Activated naive CD8-positive, alpha-beta T cell treated with anti-CD3 and anti-CD28 coated beads, Interleukin-2, amount 50 U/mL, for 24 hours (primary cell): Measurements from ENCODE around the gene ASIC2.

Experiments used
- ATAC-seq: fragments of 150-1000 bp; cut with Tn5 transposase; one replicate; pipeline ENCODE4 v1.10.0; 2021
- DNase-seq: peaks from one replicate; pipeline ENCODE4 v3.0.0; 2021
- H3K27ac Mint-ChIP-seq: one replicate; pipeline ENCODE4 v1.8.0; 2021; ENCODE audit warnings: mild to moderate bottlenecking, mixed read lengths
- H3K27me3 Mint-ChIP-seq: one replicate; pipeline ENCODE4 v1.8.0; 2021; ENCODE audit warnings: mixed read lengths
- H3K36me3 Mint-ChIP-seq: one replicate; pipeline ENCODE4 v1.8.0; 2021; ENCODE audit warnings: low read depth, mixed read lengths
- H3K4me1 Mint-ChIP-seq: one replicate; pipeline ENCODE4 v1.8.0; 2021; ENCODE audit warnings: mixed read lengths
- H3K4me3 Mint-ChIP-seq: one replicate; pipeline ENCODE4 v1.8.0; 2021; ENCODE audit warnings: mild to moderate bottlenecking, moderate library complexity, mixed read lengths
- H3K9me3 Mint-ChIP-seq: one replicate; pipeline ENCODE4 v1.8.0; 2021; ENCODE audit warnings: mixed read lengths

ASIC2 gene

GRCh38 chr17:33292981-33293867, at the start of gene ASIC2:
Gene ASIC2 (minus strand): TSS chr17:33293295.
- DNase-seq (peak; percentile 1), ATAC-seq (no peak)
- H3K4me1 Mint-ChIP-seq: peaks cover 3% of the 10 kb centered on the region
- H3K4me3 Mint-ChIP-seq: no peak within 1 kb of the TSS
- H3K27me3 Mint-ChIP-seq: peaks cover 42% of the 10 kb centered on the region
- no peaks in the 10 kb centered on the region for H3K9me3 Mint-ChIP-seq
- no peaks in the 10 kb centered on the region for H3K36me3 Mint-ChIP-seq
- H3K27ac Mint-ChIP-seq: no peak within 1 kb of the TSS

- Mint-ChIP-seq H3K36me3 (no peaks in the 10 kb centered on the region), H3K27me3 (peaks cover 7% of the 10 kb centered on the region), H3K9me3 (no peaks in the 10 kb centered on the region), H3K4me3 (no peak overlapping the region), H3K4me1 (no peaks in the 10 kb centered on the region), H3K27ac (no peak overlapping the region)
- ATAC-seq (no peak), DNase-seq (no peak)
Measured at GRCh38 chr17:33342025-33342424, 48.9 kb upstream of the ASIC2 start.

GRCh38 chr17:33338242-33338641, 45.1 kb upstream of the ASIC2 start:
- Mint-ChIP-seq H3K4me3 (no peak overlapping the region), H3K4me1 (no peaks in the 10 kb centered on the region), H3K27me3 (peaks cover 5% of the 10 kb centered on the region), H3K27ac (no peak overlapping the region), H3K9me3 (no peaks in the 10 kb centered on the region), H3K36me3 (no peaks in the 10 kb centered on the region)
- ATAC-seq (no peak), DNase-seq (no peak)

- ATAC-seq (no peak), DNase-seq (no peak)
- no peak overlapping the region for H3K27ac Mint-ChIP-seq
- peaks cover 5% of the 10 kb centered on the region for H3K27me3 Mint-ChIP-seq
- no peaks in the 10 kb centered on the region for H3K36me3 Mint-ChIP-seq
- no peaks in the 10 kb centered on the region for H3K9me3 Mint-ChIP-seq
- no peak overlapping the region for H3K4me3 Mint-ChIP-seq
- no peaks in the 10 kb centered on the region for H3K4me1 Mint-ChIP-seq
Measured at GRCh38 chr17:33335491-33336173, 42.5 kb upstream of the ASIC2 start.

- H3K27ac Mint-ChIP-seq: no peak overlapping the region
- peaks cover 5% of the 10 kb centered on the region for H3K27me3 Mint-ChIP-seq
- no peak for ATAC-seq
- no peaks in the 10 kb centered on the region for H3K36me3 Mint-ChIP-seq
- H3K4me1 Mint-ChIP-seq: no peaks in the 10 kb centered on the region
- no peak overlapping the region for H3K4me3 Mint-ChIP-seq
- H3K9me3 Mint-ChIP-seq: no peaks in the 10 kb centered on the region
- DNase-seq: no peak
Measured at GRCh38 chr17:33334703-33335102, 41.6 kb upstream of the ASIC2 start.

GRCh38 chr17:33330877-33331276, 37.8 kb upstream of the ASIC2 start:
- H3K36me3 Mint-ChIP-seq: no peaks in the 10 kb centered on the region
- no peaks in the 10 kb centered on the region for H3K9me3 Mint-ChIP-seq
- no peaks in the 10 kb centered on the region for H3K4me1 Mint-ChIP-seq
- ATAC-seq (no peak), DNase-seq (no peak)
- no peak overlapping the region for H3K4me3 Mint-ChIP-seq
- peaks cover 4% of the 10 kb centered on the region for H3K27me3 Mint-ChIP-seq
- no peak overlapping the region for H3K27ac Mint-ChIP-seq

GRCh38 chr17:33328129-33328528, 35.0 kb upstream of the ASIC2 start:
- H3K4me1 Mint-ChIP-seq: no peaks in the 10 kb centered on the region
- DNase-seq (no peak), ATAC-seq (no peak)
- H3K27ac Mint-ChIP-seq: no peak overlapping the region
- H3K4me3 Mint-ChIP-seq: no peak overlapping the region
- H3K27me3 Mint-ChIP-seq: peaks cover 12% of the 10 kb centered on the region
- no peaks in the 10 kb centered on the region for H3K36me3 Mint-ChIP-seq
- H3K9me3 Mint-ChIP-seq: no peaks in the 10 kb centered on the region

GRCh38 chr17:33324736-33325135, 31.6 kb upstream of the ASIC2 start:
- Mint-ChIP-seq H3K4me3 (no peak overlapping the region), H3K27ac (no peak overlapping the region), H3K27me3 (peaks cover 12% of the 10 kb centered on the region), H3K36me3 (no peaks in the 10 kb centered on the region), H3K4me1 (no peaks in the 10 kb centered on the region), H3K9me3 (no peaks in the 10 kb centered on the region)
- DNase-seq (no peak), ATAC-seq (no peak)

GRCh38 chr17:33322063-33322462, 29.0 kb upstream of the ASIC2 start:
- ATAC-seq (no peak), DNase-seq (no peak)
- H3K4me3 Mint-ChIP-seq: no peak overlapping the region
- no peaks in the 10 kb centered on the region for H3K4me1 Mint-ChIP-seq
- H3K9me3 Mint-ChIP-seq: no peaks in the 10 kb centered on the region
- peaks cover 10% of the 10 kb centered on the region for H3K27me3 Mint-ChIP-seq
- no peak overlapping the region for H3K27ac Mint-ChIP-seq
- no peaks in the 10 kb centered on the region for H3K36me3 Mint-ChIP-seq

GRCh38 chr17:33318241-33318640, 25.1 kb upstream of the ASIC2 start:
- no peak overlapping the region for H3K4me3 Mint-ChIP-seq
- DNase-seq (no peak), ATAC-seq (no peak)
- H3K27me3 Mint-ChIP-seq: peaks cover 2% of the 10 kb centered on the region
- no peaks in the 10 kb centered on the region for H3K36me3 Mint-ChIP-seq
- H3K4me1 Mint-ChIP-seq: peaks cover 4% of the 10 kb centered on the region
- H3K9me3 Mint-ChIP-seq: no peaks in the 10 kb centered on the region
- no peak overlapping the region for H3K27ac Mint-ChIP-seq

- peaks cover 2% of the 10 kb centered on the region for H3K27me3 Mint-ChIP-seq
- DNase-seq (no peak), ATAC-seq (no peak)
- H3K9me3 Mint-ChIP-seq: no peaks in the 10 kb centered on the region
- peaks cover 4% of the 10 kb centered on the region for H3K4me1 Mint-ChIP-seq
- no peaks in the 10 kb centered on the region for H3K36me3 Mint-ChIP-seq
- no peak overlapping the region for H3K27ac Mint-ChIP-seq
- no peak overlapping the region for H3K4me3 Mint-ChIP-seq
Measured at GRCh38 chr17:33316746-33317145, 23.7 kb upstream of the ASIC2 start.

- DNase-seq (no peak), ATAC-seq (no peak)
- H3K27ac Mint-ChIP-seq: no peak overlapping the region
- H3K9me3 Mint-ChIP-seq: no peaks in the 10 kb centered on the region
- peaks cover 4% of the 10 kb centered on the region for H3K4me1 Mint-ChIP-seq
- H3K36me3 Mint-ChIP-seq: no peaks in the 10 kb centered on the region
- H3K4me3 Mint-ChIP-seq: no peak overlapping the region
- H3K27me3 Mint-ChIP-seq: peaks cover 8% of the 10 kb centered on the region
Measured at GRCh38 chr17:33310296-33310695, 17.2 kb upstream of the ASIC2 start.

- DNase-seq: no peak
- peaks cover 8% of the 10 kb centered on the region for H3K27me3 Mint-ChIP-seq
- peaks cover 4% of the 10 kb centered on the region for H3K9me3 Mint-ChIP-seq
- no peak for ATAC-seq
- H3K27ac Mint-ChIP-seq: no peak overlapping the region
- no peak overlapping the region for H3K4me3 Mint-ChIP-seq
- H3K36me3 Mint-ChIP-seq: peaks cover 2% of the 10 kb centered on the region
- H3K4me1 Mint-ChIP-seq: peaks cover 7% of the 10 kb centered on the region
Measured at GRCh38 chr17:33303254-33303653, 10.2 kb upstream of the ASIC2 start.

- DNase-seq (no peak), ATAC-seq (no peak)
- Mint-ChIP-seq H3K27ac (no peak overlapping the region), H3K9me3 (peaks cover 4% of the 10 kb centered on the region), H3K27me3 (peaks cover 8% of the 10 kb centered on the region), H3K4me3 (no peak overlapping the region), H3K4me1 (peaks cover 7% of the 10 kb centered on the region), H3K36me3 (peaks cover 2% of the 10 kb centered on the region)
Measured at GRCh38 chr17:33302394-33302793, 9.3 kb upstream of the ASIC2 start.

GRCh38 chr17:33300241-33300640, 7.1 kb upstream of the ASIC2 start:
- H3K27me3 Mint-ChIP-seq: peaks cover 7% of the 10 kb centered on the region
- H3K36me3 Mint-ChIP-seq: peaks cover 2% of the 10 kb centered on the region
- no peak for ATAC-seq
- no peak overlapping the region for H3K27ac Mint-ChIP-seq
- H3K9me3 Mint-ChIP-seq: peaks cover 4% of the 10 kb centered on the region
- no peak overlapping the region for H3K4me3 Mint-ChIP-seq
- DNase-seq: no peak
- H3K4me1 Mint-ChIP-seq: peaks cover 7% of the 10 kb centered on the region
